Stimulated activated CD8-positive, alpha-beta memory T cell treated with anti-CD3 and anti-CD28 coated beads, Interleukin-7, amount 100 ng/mL, for 24 hours (primary cell): Measurements from ENCODE around the gene KCNMB2.

Source experiments
- DNase-seq: peaks from one replicate; pipeline ENCODE4 v3.0.0-alpha.2; 2020; ENCODE audit warnings: low read depth

KCNMB2 gene

DNA sequence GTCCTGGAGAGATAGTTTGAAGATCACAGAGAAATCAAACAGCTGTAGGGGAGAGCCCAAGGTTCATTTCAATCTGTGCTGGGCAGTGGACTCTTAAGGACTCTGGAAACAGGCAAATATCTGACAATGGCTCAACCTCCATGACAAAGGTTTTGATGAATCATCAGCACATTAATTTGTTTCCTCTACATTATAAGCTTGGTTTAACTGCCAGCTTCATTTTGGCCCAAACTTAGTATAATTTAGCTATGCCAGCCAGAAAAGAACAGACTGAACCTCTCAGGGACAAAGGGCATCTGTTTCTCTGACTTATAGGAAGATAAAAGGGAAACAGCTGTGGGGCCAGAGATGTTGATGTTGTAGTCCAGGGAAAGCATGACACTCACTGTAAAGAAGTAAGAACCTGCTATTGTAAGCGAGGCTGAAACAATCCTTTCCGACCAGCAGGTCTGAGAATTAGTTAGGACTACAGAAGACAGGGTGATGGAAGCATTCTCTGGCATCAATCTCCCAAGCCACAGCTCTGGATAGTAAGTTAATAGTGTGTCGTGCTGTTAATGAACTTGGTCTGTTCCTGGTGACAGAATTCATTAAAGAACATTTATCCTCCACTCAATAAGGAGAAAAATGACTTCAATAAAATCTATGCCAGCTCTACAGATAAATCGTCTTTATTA lies 110.1 kb downstream of the KCNMB2 start:
- no peak for DNase-seq

DNA sequence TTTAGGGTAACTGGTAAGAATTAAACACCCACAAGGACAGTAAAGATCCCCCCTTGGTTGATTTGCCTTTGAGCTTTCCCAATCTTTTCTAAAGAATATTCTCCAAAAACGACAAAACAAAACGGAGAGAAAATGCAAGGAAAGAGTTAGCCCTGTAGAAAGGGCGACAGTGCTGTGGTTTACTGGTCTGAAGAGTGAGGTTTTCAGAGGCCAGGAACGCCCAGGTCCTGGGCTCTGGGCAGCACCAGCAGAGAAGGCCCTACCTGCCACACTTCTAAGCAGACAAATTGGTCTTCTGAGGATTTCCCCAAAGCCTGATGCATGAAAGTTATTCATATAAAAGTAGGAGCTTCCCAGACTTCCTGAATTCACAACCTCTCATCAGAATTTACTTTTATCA lies 119.3 kb downstream of the KCNMB2 start:
- DNase-seq: no peak

DNA sequence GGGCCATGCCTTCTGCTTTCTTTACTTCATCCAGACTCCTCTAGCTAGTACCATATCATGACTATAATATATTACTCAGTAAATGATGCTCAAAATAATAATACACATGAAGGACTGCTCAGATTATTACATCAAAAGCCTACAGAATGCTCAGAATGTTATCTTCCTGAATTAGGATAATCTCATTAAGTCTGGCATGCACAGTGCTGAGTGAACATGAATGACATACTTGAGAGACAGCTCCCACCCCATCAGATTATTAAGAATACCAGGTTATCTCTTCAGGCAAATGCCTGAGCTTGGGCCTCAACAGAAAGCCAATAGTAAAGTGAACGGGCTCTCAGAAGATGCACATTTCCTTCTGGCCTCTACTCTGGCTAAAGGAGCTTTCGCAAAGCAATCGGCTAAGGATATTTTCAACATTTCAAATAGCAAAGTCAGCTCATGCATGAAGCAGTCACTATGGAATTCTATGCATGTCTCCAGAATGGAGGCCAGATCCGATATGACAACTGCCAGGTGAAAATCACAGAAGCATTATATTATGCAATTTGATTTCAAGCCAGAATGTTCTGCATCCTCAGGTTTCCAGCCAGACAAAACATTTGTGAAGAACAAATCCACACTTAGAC lies 122.6 kb downstream of the KCNMB2 start:
- DNase-seq: no peak

DNA sequence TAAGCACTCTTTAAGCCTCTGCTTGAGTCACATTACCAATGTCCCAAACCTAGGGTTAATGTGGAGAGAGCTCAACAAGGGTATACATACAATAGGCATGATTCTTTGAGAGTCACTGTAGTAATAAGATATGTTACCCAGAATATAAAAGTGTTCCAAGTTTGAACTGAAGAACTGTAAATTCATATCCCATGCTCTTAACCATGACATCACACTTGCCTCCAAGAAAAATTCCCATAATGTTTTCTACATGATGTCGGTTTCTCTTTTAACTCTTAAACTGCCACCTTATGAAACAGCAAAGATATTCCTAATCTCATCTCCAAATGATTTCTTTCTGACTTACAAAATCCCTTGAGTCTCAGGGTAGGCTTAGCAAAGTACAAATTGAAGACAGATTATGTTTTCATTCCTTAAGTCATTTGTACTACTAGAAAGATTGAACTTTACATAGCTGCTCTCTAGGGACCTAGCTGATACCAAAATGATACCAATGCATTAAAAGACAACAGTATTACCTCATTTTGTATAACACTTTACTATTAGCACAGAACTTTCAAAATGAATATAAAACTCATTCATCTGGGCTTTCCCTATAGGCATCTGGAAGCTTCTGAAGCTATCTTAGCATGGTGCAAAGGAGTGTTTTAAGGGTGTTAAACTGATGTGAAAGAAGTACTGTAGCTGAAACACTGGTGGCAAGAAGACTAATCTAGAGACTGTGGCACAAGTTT lies 127.1 kb downstream of the KCNMB2 start:
- DNase-seq: no peak

DNA sequence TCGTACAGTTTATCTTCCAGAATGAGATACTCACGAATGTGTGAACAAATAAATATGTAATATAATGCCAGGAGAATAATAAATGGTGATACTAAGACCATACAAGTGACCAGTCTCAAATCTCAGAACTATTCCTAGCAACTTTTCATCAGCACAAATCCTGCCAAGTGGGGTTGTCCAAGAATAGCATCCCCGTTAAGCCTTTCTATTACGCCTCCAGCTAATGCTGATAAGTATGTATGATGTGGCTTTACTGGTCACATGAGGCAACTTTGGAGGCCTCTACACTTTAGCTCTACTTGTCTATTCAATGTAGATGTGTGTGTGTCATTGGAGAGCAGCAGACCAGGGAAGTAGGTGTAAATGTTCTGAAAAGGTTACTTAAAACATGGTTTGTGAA lies 129.5 kb downstream of the KCNMB2 start:
- no peak for DNase-seq

DNA sequence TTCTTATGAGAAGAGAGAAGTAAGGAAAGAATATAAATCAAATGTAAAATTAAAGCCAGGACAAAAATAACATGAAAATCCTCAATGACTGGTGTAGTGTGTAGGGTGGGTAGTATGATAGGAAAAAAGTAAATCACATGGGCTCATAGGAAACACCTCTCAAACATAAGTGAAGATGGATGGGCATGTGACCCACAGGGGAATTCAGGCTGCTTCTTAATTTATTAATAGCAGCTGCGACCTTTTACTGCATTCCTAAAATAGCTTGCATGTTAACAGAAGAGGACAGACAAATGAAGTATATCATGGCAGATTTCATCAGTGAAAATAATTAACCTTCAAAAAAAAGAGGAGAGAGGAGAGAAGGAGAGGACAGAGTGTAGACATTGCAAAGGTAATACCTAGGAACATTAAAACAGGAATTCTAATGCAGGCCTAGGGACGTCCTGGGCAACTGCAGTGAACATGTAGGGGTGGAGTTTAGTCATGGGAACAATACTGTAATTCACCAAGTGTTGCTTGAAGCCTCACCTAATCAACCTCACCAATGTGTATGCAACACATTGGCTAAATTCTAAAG lies 132.9 kb downstream of the KCNMB2 start:
- DNase-seq: no peak

DNA sequence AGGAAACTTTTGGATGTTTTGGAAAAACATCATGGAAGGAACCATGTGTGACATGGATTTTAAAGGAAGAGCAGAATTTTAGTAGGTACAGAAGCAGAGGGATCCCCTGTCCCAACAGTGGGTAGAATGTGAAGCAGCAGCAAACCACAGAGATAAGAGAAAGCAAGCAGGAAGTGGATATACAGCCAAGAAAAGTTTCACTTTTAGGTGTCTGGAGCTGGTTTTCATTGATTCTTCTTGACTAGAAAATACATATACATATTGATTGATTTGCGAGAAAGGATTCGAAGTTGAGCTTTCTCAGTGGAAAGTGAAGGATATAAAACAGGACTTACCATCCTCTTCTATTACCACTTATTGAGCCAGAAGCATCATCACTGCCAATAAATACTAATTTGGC lies 133.5 kb downstream of the KCNMB2 start:
- DNase-seq: no peak

DNA sequence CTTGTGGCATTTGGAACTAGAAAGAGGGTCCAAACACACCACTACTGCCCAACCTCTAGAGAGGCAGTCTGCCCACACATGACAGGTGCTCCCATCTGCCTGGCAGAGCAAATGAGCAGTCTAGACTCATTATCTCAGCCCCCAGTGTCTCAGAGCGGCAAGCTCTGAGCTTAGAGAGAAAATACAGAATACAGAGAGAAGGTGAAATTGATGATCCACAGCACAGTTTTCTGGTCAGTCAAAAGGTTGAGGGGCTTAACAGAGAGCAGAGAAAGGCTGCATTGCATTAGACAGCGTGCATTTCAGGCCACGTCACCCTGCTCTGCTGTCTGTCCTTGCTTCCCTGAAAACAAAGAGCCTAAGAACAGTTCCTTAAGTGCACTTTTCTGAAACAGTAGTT lies 135.1 kb downstream of the KCNMB2 start:
- DNase-seq: no peak

DNA sequence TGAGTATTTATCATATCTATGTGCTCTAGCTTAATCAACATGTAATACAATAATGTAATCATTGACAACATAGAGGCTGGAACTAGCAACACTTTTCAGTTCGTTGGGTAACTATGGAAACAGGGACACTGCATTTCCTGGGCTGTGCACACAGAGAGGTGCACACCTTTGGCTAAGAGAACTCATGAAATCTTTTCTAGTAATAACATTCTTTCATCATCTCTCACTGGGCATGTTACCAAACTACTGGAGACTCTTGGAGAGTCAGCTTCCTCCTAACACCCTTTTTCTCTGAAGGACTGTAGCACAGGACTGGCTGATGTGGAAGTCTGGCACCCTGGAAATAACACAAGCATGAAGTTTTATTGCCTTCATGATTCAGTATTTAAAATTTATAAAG lies 135.6 kb downstream of the KCNMB2 start:
- DNase-seq: no peak

DNA sequence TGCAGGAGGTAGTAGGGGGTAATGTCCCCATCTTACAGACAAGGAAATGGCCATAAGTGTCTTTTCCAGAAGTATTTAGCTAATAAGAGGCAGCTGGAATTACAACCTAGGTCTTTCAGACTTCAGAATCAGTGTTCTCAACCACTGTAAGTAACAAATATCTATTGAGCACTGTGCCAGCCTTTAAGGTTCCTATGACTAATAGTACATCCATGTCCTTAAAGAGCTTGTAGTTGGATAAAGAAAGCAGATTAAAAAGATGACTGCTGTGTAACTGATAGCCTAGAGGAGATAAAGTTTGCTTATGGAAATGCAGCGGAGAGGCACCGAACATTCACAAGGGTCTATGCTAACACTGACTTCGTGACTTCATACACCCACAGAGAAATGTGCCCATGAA lies 136.0 kb downstream of the KCNMB2 start:
- DNase-seq: no peak

DNA sequence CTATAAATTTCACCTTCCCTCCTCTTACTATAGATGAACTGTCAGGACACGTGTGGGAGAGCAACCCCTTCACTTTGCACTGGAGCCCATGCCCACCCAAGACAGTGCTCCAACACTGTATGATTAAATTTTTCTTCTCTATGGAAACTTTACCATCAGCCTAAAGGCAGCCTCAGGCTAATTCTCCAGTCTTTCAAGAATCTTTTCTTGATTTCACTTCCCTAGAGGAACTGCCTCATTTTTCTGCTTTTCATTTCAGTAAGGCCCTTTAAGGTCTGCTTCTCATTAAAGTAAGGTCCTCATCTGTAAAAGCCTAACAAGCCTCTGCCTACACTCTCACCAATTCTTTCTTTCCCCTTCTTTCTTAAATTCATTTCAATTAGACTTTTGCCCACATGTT lies 137.3 kb downstream of the KCNMB2 start:
- no peak for DNase-seq

DNA sequence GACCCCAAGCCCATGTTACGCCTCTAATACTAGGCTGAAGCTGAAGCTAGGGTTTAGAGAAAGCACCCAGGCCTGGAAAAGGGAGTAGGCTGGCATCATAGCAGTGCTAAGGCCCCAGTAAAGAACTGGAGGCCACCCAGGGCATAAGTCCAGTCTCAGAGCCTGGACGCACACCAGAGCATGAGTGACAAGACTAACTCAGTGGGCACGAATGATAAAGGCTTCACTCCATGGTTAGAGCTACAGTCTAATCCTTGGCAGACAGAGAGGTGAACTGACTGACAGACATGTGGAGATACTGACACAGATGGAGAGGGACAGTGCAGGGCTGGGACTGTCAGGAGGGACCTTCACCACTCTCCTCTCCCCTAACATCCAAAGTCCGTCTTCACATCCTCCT lies 139.8 kb downstream of the KCNMB2 start:
- DNase-seq: no peak

DNA sequence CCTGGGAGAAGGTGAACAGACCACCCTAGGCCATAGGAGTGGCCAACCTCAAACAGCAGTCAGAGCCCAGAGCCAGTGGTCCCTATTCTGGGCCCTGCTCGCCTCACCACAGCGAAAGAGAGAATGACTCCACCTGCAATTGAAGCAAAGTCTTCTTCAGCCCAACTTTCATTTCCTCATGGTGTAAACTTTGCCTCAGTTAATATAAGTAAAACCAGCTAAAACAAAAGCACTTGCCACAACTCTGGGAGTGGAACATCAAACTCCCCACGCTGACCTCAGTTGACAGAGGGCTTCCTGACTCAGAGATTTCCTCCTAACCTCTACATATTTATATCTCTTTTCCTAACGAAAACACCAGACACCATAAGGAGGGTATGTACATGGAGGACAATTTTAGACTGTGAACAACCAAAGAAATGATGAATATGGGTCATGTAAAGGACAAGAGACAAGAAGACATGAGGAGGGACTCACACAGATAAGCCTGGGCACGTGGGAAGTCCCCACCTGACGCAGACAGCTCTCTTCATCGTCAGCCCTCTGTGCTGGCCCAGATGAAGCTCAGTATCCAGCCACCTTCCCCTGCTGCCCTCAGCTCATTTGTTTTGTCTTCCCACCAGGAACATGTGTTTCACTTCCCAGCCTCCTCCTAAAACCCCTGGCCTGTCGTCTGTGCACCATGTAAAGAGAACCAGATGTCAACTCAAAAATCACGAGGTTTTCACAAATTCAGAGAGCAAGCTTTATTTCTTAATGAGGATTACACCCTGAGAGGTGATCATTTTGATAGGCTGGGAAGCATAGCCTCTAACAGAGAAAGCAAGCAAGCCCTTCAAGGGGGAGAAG lies 140.9 kb downstream of the KCNMB2 start:
- no peak for DNase-seq

DNA sequence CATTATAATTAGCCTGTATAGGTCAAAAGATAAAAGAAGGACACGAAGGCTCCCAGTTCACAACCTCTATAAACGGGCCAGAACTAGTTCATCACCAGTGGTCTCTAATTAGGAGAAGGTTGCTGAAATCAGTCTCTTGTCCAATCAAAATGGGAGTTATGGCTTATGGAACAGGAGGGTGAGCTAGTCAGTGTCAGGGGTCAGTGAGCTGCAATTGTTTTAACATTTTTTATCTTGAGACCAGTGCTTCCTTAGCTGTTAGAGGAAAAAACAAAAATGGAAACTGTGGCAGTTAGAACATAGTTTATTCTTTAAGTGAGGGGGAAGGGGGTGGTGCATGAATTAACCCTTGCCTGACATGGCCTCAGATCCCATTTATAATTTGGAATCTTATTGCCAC lies 141.7 kb downstream of the KCNMB2 start:
- DNase-seq: no peak

DNA sequence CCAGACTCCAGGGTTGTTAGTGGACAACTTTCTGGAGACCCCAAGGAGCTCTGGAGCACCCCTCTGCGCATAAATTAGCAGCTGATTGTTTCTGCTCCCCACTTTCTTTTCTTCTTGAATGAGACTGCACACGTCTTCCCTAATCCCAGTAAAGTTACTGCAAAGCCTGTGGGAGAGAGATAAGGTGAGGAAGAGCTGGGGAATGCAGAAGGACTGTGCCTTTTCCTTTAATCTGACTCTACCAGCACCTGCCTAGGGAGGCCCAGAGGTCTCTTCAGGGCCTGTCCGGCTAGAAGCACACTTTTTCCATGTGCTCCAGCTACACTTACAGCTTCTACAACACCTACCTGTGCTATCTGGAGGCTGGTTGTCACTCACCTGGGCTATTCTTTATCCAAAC lies 143.8 kb downstream of the KCNMB2 start:
- no peak for DNase-seq

DNA sequence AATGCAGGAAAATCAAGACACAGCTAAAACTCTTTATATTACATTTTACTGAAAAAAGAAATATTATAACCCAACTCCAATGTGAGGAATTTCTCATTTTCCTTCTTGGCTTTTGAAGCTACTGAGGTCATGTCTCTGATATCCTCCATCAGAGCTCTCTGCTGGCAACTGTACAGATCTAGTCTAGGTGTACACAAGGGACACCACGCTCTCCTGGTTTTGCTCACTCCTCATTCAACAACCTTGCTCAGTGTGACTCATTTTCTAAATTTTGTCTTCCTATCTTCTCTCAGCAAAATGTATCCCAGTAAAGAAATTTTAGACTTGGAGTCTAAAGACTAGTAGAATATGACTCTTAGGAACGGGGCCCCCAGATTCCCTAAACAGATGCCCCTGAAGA lies 144.3 kb downstream of the KCNMB2 start:
- DNase-seq: no peak

DNA sequence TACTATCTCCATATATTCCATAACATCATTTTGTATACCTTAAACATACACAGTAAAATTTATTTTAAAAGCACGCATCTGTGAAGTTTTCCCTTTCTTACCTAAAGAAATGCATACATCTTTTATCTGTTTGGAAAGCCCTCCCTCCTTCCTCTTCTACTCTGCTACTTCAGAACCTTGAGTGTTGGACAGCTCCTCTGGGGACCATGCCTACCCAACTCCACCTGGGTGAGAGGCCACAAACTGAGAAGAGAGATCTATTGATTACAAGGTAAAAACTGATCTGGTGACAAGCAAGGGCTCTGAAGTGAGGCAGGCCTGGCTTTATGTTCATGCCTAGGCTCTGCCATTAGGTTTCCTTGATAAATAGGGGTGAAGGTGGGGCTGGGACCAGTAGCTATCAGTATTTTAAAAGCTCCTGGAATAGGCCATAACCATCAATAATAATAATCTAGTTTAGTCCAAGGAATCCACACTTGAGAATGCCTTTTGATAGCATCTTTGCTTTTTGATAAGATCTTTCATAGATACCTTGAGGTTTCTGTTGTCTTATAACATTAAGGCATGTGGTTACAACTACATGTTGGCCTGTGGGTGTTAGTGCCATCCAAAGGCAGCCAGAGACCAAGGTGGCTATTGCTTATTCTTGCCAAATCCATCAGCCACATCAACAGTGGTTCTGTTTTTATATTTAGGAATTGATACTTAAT lies 148.8 kb downstream of the KCNMB2 start:
- DNase-seq: no peak

DNA sequence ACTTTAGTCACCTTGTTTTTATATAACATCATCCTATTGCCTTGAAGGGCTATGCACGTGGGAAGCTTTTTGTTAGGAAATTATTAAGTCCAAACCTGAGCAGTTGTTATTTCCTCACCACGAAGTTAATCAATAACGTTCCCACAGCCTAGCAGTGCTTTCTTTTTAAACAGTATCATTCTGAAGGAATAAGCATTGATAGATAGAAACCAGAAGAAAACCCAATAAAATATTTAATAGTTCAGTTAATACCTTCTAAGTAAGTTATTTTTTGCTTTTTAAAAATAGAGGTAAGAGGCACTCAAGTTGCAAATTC lies 149.3 kb downstream of the KCNMB2 start:
- no peak for DNase-seq

DNA sequence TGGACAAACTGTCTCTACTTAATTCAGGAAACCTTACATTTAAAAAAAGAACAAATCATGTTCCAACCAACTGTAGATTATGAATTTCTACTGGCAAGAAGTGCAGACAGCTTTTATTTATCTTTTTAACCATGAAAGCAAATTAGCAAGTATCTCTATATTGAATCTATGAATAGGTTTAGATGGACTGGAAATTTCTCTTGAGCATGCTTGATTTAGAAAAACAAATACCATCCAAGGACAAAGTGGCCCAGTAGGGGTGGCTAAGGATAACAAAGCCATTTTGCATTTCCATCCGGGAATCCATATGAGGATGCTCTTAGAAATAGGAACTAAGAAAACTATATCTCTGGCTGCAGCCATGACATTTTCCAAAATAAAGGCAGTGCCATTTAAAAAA lies 150.6 kb downstream of the KCNMB2 start:
- DNase-seq: no peak

DNA sequence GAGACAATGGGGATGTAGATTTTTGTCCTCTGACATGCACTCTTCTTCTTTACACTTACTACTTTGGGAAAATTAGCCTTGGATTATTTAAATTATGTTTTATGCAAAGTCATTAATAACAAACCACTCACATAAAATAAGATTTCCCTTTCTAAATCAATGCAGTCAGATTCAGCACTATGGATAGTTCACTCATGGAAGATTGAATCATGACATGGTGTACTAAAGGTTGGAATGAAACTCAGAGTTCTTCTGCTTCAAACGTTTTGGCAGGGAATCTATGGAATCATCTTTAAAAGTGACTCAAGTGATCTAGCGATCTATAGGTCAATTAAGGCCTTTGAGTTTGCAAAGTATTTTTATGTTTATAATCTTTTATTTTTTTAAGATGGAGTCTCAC lies 154.3 kb downstream of the KCNMB2 start:
- no peak for DNase-seq

DNA sequence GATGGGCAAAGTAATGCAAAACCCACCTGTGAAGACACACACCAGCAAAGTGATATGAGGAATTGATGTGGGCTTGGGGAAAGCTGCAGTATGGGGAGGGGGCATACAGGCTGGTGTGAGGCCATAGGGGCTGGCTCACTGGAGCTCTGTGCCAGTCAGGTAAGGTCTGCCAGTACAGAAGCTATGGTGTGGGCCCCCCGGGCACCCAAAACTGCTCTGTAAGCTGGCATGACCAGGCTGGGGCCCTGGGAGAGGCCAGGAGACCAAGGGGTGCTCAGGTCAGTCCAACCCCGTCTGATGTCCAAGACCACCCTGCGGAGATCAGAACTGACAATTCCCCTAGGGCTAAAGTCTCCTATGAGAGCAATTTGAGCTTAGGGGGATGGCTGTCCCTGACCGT lies 163.1 kb downstream of the KCNMB2 start:
- no peak for DNase-seq

DNA sequence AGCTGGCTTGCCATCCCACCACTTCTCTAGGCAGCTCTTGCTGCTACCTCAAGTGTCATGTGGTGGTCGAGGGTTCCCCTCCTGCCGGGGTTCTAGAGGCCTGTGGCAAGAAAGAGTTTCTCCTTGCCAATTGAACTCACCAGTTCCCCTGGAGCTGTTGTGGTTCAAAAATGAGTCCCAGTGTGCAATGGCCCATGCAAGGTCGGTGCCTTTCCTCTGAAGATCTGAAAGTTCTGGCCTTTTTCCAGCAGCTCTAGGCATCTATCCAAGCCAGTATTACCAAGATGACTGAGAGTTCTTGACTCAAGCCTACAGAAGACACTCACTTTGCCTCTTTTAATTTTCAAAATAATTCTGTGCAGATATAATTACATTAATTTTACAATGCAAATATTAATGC lies 163.6 kb downstream of the KCNMB2 start:
- no peak for DNase-seq
